HG02798 (cell line): Measurements from ENCODE around the gene RET.

Experiments
- ATAC-seq: cut with Tn5 transposase; IDR thresholded peaks from one replicate; pipeline ENCODE4 v1.9.1; 2021; ENCODE audit warnings: mild to moderate bottlenecking; ENCODE audit not compliant: unreplicated experiment, poor library complexity

Gene RET

GRCh38 chr10:43076876-43077420 lies at the start of gene RET:
Gene RET, plus strand, starts transcription at chr10:43077069. Its CDS starts 190 bp downstream, at chr10:43077259.
- ATAC-seq, result no peak

GRCh38 chr10:43027331-43027955 lies 49.4 kb upstream of the RET start:
- ATAC-seq, result no peak

- ATAC-seq, result no peak
Observed at GRCh38 chr10:43028143-43028542, 48.7 kb upstream of the RET start.

GRCh38 chr10:43029043-43029442 lies 47.8 kb upstream of the RET start:
- ATAC-seq, result no peak

GRCh38 chr10:43032613-43033012 lies 44.3 kb upstream of the RET start:
- no peak for ATAC-seq

DNA sequence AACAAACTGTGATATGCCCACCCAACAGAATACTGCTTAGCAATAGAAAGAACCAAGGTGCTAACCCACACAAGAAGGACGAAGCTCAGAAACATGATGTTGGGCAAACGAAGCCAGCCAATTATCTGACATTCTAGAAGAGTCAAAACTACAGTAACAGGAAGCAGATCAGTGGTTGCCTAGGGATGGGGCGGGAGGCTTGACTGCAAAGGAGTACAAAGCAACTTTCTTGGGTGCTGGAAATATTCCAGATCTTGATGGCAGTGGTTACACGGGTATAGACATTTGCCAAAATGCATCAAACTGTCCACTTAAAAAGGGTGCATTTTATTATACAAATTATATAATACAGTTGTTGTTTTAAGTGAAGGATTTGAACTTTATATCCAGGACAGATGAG lies 41.1 kb upstream of the RET start:
- no peak for ATAC-seq

GRCh38 chr10:43036481-43037428 lies 40.1 kb upstream of the RET start:
- ATAC-seq, result no peak

- ATAC-seq, result no peak
Observed at GRCh38 chr10:43037440-43037839, 39.4 kb upstream of the RET start.

DNA sequence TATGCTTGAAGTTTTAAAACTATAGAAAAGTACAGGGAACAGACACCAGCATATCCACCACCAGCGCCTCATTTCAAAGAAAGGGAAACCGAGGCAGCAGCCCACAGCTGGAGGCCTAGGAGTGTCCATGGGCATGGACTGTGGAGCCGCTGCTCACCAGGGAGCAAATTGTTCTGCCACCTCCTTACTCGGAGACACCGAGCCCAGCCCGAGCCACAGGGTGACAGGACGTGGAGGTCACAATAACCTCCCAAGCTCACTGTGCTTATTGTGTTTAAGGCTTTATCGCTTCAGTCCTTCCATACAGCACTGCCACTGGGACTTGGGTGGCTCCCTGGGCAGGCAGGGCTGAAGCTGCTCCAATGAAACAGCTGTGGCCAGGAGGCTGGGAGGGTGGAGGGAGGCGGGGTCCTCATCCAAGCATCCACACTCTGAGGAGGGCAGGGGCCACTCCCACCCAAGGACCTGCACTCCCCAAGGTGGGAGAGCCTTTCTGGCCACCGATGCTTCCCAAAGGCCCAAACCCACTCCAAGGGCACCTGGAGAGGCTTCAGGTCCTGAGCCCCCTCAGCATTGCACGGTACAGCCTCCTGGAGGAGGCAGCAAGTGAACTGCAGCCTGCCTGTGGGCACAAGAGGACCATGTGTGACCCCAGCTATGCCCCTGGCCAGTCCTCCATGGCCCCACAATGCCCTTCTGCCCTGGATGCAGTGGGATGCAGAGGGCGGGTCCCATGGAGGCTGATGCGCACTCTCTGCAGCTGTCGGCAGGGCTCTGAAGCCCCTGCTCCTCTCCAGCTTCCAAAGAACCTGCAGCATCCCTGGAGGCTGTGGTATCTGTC lies 38.7 kb upstream of the RET start:
- ATAC-seq, result no peak

GRCh38 chr10:43038783-43039623 lies 37.9 kb upstream of the RET start:
- ATAC-seq, result no peak

- ATAC-seq, result no peak
Observed at GRCh38 chr10:43039624-43040481, 37.0 kb upstream of the RET start.

GRCh38 chr10:43040482-43041256 lies 36.2 kb upstream of the RET start:
- ATAC-seq, result no peak

DNA sequence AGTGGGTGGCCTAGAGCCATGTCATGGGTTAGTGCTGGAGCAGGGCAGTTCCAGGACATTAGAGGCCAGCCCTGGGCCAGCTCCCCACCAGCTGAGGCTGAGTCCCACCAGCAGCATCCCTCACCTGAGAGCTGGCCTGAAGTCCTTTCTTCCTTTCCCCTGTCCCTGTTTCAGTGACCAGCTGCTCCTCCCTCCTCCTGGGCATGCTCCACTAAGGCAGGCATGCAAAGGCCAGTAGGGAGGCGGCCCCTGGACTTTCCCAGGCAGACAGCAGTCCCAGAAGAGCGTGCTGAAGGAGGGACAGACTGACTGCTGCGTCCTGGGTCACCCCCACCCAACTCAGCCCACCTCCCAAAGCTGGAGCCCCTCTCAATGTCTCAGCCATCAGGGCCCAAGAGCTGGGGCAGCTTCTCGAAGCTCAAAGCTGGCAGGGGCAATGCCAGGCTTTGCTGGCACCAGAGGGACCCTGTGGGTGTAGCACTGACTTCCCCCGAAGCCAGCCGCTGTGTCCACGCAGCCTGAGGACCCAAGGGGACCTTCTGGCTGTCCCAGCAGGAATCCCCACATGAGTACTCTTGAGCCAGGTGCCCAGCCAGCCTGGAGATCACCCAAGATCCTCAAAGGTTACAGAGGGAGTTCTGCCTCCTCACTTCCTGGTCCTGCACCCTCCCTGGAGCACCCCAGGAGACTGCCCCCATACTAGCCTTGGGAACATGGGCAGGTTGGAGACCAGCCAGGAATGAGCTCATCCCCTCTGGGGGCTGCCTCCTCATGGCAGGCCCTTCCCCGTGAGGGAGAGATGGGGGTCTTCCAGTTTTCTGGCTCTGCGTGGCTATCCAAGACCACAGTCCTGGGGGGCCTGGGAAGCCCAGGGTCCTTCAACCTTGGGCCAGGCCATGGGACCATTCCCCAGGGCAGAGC lies 35.2 kb upstream of the RET start:
- ATAC-seq, result no peak

DNA sequence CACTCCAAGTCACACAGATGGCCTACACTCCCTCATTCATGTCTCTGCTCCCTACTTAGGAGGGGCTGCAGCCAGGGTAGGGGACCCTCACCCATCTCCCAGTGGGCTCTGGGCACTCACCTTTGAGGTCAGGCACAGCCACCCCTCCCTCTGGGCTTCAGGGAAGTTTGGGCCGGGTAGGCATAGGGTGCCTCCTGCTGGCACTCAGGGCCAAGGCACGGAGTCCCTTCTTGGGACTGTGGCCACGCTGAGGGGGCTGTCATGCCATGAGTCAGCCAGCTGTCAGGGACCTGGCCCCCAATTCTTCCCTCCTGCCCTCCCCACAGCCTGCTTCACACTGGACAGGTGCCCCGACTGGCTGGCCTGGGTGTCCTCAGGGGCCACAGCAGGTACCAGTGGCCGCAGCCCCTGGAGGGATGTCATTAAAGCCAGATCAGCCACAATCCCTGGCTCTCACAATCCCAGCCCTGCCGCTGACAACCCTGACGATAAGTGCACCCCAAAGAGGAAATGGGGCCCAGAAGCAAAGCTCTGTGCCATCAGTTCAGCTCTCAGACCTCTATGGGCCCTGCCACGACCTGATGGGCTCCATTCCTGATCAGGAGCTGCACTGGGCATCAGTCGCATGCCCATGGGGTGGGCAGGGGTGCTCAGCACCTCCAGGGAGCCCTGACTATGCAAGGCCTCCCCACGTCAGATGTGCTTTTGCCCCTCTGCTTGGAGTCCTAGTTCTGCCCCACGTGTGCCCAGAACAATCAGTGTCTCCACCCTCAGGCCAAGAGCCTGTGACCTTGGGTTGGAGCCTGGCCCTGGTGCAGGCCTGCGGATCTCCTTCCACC lies 34.1 kb upstream of the RET start:
- no peak for ATAC-seq

DNA sequence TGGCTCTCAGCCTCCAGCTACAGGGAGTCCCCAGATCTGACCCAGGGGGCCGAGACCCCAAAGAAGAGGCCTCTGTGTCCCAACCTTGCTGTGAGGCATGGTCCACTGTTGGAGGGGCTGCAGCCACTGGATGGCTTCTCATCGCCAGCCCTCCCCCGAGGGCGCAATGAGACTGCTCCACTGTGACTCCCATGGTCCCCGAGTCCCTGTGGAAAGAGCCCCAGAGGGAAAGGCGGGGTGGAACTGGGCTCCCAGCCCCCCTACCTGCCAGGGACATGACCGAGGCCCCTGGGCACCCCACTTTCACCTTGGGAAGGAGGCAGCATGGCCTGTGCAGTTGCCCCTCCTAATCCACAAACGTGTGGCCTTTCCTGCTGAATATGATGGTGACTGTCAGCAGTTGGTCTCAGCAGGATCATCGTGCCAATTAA lies 33.5 kb upstream of the RET start:
- no peak for ATAC-seq
